HL-60 (cell line): ENCODE data around the gene KATNB1.
"Not testable (repeated sequence)": the region's sequence is repeated elsewhere in the genome, so short reads cannot be mapped to it uniquely, and the experiment has no call there.

Experiments
- DNase-seq, 2 experiments: peaks; one replicate each; pipeline ENCODE4 v3.0.0-alpha.2; 2010 to 2020; ENCODE audit warnings: low read depth in 1 of 2, low spot score in 1 of 2
- H3K27ac ChIP-seq: fragments of 250-450 bp; sonication (Bioruptor Pico); replicated peaks from 2 replicates; pipeline ENCODE4 v1.5.1; 2020; ENCODE audit warnings: mild to moderate bottlenecking, moderate library complexity
- H3K27me3 ChIP-seq: fragments of 250-450 bp; sonication (Bioruptor Pico); 2 replicates; pipeline ENCODE4 v1.5.1; 2021; ENCODE audit warnings: mild to moderate bottlenecking, moderate library complexity; ENCODE audit not compliant: insufficient read depth, poor library complexity, severe bottlenecking
- H3K4me3 ChIP-seq: replicated peaks from 2 replicates; pipeline ENCODE4 v1.5.1; 2011; ENCODE audit warnings: mild to moderate bottlenecking, control low read depth, low read length; ENCODE audit not compliant: insufficient read depth
- GABPA ChIP-seq: IDR thresholded peaks from 2 replicates; pipeline ENCODE4 v1.6.1; 2012; ENCODE audit warnings: low read depth
- POLR2AphosphoS5 ChIP-seq: IDR thresholded peaks from 2 replicates; pipeline ENCODE4 v1.6.1; 2012; ENCODE audit warnings: low read depth
- SPI1 ChIP-seq: IDR thresholded peaks from 2 replicates; pipeline ENCODE4 v1.6.1; 2012; ENCODE audit warnings: low read depth, mild to moderate bottlenecking, borderline replicate concordance
- TF ChIP-seq, protein P1 (sequence below): IDR thresholded peaks from one replicate; pipeline ENCODE4 v1.5.1; 2011; ENCODE audit warnings: low read length, control low read depth, inconsistent platforms; ENCODE audit not compliant: insufficient read depth
- TF ChIP-seq, protein P2 (sequence below): IDR thresholded peaks from 2 replicates; pipeline ENCODE4 v1.6.1; 2012; ENCODE audit warnings: low read depth; ENCODE audit not compliant: insufficient replicate concordance

Gene KATNB1

DNA sequence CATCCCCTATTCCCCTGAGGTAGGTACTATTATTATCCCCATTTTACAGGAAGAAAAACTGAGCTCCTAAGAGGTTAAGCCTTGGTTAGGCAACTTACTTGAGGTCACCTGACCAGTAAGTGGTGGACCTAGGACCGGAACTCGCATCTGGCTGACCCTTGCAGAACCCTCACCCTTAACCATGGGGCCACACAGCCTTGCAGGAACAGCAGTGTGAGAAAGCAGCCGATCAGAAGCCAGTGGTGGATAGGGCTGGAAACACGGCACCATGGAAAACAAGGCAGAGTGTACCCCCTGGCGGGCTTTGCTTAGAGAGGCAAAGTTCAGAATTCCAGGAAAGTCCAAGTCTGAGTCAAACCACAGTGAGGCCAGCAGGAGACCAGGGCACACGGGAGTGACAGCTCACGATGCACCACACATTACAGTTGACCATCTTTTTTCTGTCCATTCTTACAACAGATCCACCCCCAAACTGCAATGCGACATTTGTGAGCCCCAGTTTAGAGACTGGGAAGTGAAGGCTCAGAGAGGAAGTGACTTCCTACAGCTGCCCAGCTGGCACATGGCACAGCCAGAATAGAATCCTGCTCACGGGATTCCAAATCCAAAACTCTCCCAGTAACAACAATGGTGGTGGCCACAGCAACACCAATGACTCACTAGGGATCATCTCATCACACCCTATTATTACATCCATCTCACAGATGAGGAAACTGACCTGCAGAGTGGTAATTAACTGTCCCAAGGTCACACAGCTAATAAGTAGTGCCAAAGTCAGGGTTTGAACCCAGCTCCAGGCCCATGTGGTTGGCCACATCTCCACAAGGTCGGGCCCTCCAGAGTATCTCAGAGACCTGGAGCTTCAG, 46.4 kb downstream of the KATNB1 start:
- H3K27ac ChIP-seq = no peak overlapping the region
- TF ChIP-seq POLR2AphosphoS5 (no peak), SPI1 (peak; percentile 58), GABPA (no peak)
- TF ChIP-seq, protein P1, sequence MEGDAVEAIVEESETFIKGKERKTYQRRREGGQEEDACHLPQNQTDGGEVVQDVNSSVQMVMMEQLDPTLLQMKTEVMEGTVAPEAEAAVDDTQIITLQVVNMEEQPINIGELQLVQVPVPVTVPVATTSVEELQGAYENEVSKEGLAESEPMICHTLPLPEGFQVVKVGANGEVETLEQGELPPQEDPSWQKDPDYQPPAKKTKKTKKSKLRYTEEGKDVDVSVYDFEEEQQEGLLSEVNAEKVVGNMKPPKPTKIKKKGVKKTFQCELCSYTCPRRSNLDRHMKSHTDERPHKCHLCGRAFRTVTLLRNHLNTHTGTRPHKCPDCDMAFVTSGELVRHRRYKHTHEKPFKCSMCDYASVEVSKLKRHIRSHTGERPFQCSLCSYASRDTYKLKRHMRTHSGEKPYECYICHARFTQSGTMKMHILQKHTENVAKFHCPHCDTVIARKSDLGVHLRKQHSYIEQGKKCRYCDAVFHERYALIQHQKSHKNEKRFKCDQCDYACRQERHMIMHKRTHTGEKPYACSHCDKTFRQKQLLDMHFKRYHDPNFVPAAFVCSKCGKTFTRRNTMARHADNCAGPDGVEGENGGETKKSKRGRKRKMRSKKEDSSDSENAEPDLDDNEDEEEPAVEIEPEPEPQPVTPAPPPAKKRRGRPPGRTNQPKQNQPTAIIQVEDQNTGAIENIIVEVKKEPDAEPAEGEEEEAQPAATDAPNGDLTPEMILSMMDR = no peak
- TF ChIP-seq, protein P2, sequence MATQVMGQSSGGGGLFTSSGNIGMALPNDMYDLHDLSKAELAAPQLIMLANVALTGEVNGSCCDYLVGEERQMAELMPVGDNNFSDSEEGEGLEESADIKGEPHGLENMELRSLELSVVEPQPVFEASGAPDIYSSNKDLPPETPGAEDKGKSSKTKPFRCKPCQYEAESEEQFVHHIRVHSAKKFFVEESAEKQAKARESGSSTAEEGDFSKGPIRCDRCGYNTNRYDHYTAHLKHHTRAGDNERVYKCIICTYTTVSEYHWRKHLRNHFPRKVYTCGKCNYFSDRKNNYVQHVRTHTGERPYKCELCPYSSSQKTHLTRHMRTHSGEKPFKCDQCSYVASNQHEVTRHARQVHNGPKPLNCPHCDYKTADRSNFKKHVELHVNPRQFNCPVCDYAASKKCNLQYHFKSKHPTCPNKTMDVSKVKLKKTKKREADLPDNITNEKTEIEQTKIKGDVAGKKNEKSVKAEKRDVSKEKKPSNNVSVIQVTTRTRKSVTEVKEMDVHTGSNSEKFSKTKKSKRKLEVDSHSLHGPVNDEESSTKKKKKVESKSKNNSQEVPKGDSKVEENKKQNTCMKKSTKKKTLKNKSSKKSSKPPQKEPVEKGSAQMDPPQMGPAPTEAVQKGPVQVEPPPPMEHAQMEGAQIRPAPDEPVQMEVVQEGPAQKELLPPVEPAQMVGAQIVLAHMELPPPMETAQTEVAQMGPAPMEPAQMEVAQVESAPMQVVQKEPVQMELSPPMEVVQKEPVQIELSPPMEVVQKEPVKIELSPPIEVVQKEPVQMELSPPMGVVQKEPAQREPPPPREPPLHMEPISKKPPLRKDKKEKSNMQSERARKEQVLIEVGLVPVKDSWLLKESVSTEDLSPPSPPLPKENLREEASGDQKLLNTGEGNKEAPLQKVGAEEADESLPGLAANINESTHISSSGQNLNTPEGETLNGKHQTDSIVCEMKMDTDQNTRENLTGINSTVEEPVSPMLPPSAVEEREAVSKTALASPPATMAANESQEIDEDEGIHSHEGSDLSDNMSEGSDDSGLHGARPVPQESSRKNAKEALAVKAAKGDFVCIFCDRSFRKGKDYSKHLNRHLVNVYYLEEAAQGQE = no peak
- DNase-seq = no peak
- H3K27me3 ChIP-seq = no peaks in the 10 kb centered on the region
- no peak overlapping the region for H3K4me3 ChIP-seq

DNA sequence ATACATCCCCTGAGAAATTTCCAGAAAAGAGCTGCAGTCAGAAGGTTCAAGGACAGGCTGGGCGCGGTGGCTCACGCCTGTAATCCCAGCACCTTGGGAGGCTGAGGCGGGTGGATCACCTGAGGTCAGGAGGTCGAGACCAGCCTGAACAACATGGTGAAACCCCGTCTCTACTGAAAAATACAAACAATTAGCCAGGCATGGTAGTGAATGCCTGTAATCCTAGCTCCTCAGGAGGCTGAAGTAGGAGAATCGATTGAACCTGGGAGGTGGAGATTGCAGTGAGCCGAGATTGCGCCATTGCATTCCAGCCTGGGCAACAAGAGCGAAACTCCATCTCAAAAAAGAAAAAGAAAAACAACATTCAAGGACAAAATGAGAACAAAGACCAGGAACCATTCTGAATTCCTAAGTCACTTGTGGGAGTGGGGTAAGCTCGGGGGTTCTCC, 47.1 kb downstream of the KATNB1 start:
- not testable (repeated sequence) for H3K27me3 ChIP-seq, H3K4me3 ChIP-seq, DNase-seq, H3K27ac ChIP-seq

DNA sequence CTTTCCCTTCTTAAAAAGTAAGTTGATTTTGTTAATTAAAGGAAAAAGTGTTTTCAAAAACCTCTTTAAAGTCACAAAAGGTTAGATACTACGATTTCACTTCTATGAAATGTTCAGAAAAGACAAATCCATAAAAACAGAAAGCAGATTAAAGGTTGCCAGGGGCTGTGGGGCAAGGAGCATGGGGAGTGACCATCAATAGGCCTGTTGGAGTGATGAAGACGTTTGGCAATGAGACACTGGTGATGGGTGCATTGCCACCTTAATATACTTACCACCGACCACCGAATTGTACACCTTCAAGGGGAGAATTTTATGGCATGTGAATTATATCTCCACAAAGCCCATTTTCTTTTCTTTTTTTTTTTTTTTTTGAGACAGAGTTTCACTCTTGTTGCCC, 47.5 kb downstream of the KATNB1 start:
- TF ChIP-seq, protein P1 = no peak
- TF ChIP-seq GABPA = no peak
- no peak for TF ChIP-seq SPI1
- TF ChIP-seq, protein P2 = no peak
- TF ChIP-seq POLR2AphosphoS5 = no peak
- no peak for DNase-seq

DNA sequence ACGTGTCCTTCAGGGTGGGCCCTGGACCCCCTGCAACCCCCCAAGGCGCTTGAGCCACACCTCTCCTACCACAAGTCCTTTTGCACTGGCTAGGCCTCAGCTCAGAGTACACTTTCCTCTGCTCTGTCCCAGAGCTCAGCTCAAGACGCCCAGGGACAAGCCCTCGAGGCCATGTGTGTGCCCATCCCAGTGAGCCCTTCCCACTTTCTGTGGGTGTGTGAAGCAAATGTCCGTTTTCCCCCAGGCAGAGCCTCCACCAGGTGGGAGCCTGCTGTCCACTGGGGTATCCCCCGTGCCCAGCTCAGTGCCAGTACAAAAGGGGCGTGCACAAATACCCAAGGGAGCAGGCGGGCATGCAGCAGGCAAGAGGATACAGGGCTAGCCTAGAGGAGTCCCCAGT, 48.3 kb downstream of the KATNB1 start:
- Histone ChIP-seq H3K4me3 (no peak overlapping the region), H3K27me3 (no peaks in the 10 kb centered on the region), H3K27ac (no peak overlapping the region)
- TF ChIP-seq SPI1 (no peak), POLR2AphosphoS5 (no peak), GABPA (no peak)
- TF ChIP-seq, protein P1 = no peak
- DNase-seq = no peak

More for the DNA sequence above, 47.5 kb downstream of the KATNB1 start:
- Histone ChIP-seq H3K27ac (no peak overlapping the region), H3K27me3 (no peaks in the 10 kb centered on the region), H3K4me3 (no peak overlapping the region)
